Heart left ventricle (tissue), 16 donors: ENCODE measurements around the gene ACTR3C. TPM values are rescaled to one million over a fixed set of nuclear protein-coding genes. Genes with fewer than 3 reads are reported as not detected.

Experiments used
- ATAC-seq, 4 donors: fragments of 200-7000 bp; cut with Tn5 transposase; one replicate each; pipeline ENCODE4 v1.9.1; 2020 to 2022; ENCODE audit warnings: moderate library complexity in 4 of 4, mild to moderate bottlenecking in 3 of 4, moderate number of reproducible peaks in 1 of 4
- DNase-seq, 5 donors: peaks; one replicate each; pipeline ENCODE4 v3.0.0-alpha.2; 2020
- H3K27ac ChIP-seq, 12 donors: fragments of 200-600 bp; sonication (generic) in 4 of 12; one replicate each; pipeline versions ENCODE4 v1.5.0 to v1.8.0; 2016 to 2022; ENCODE audit warnings: mild to moderate bottlenecking in 2 of 12
- H3K27me3 ChIP-seq, 9 donors: fragments of 200-600 bp; sonication (generic) in 2 of 9; one replicate each; pipeline versions ENCODE4 v1.5.1 to v1.8.0; 2016 to 2022; ENCODE audit warnings: mild to moderate bottlenecking in 3 of 9
- H3K36me3 ChIP-seq, 9 donors: fragments of 200-600 bp; sonication (generic) in 2 of 9; one replicate each; pipeline versions ENCODE4 v1.5.0 to v1.8.0; 2018 to 2022; ENCODE audit warnings: mild to moderate bottlenecking in 2 of 9
- H3K4me1 ChIP-seq, 12 donors: fragments of 200-600 bp; sonication (generic) in 4 of 12; one replicate each; pipeline versions ENCODE4 v1.5.0 to v1.8.0; 2016 to 2022; ENCODE audit warnings: mild to moderate bottlenecking in 3 of 12
- H3K4me3 ChIP-seq, 12 donors: fragments of 200-600 bp; sonication (generic) in 4 of 12; one replicate each; pipeline versions ENCODE4 v1.5.0 to v1.8.0; 2017 to 2022; ENCODE audit warnings: mild to moderate bottlenecking in 9 of 12, moderate library complexity in 4 of 12
- H3K9me3 ChIP-seq, 12 donors: fragments of 200-600 bp; sonication (generic) in 4 of 12; one replicate each; pipeline versions ENCODE4 v1.5.0 to v1.8.0; 2016 to 2022; ENCODE audit warnings: mild to moderate bottlenecking in 1 of 12
- CTCF ChIP-seq, 12 donors: fragments of 200-600 bp; sonication (generic) in 4 of 12; IDR thresholded peaks; one replicate each; pipeline versions ENCODE4 v1.5.0 to v1.8.0; 2018 to 2022; ENCODE audit warnings: antibody characterized with exemption in 12 of 12, mild to moderate bottlenecking in 5 of 12
- POLR2A ChIP-seq, 2 donors: fragments of 450-650 bp; IDR thresholded peaks; one replicate each; pipeline ENCODE4 v1.6.1; 2017; ENCODE audit warnings: antibody characterized with exemption in 2 of 2, mild to moderate bottlenecking in 2 of 2, moderate library complexity in 2 of 2
- WGBS, 4 donors: extraction: QIAGEN DNeasy Blood & Tissue Kit in 2 of 4; methylation state at CpG; one replicate each; pipeline versions ENCODE4 v1.1.5 to v1.1.7; 2013 to 2018; 5-methylcytosine and 5-hydroxymethylcytosine counted together
- intact Hi-C, 10 donors: fragments of 100-400 bp; cut with DNase I; formaldehyde crosslinking; loops; one replicate each; pipeline versions ENCODE4 v1.11.1 to v1.14.2; 2022
- polyA plus RNA-seq, 2 donors: library from polyadenylated mRNA; stranded (reverse); fragments of 200-250 nt; gene quantifications; one replicate each; pipeline ENCODE4 v1.2.3, GENCODE V29; 2013
- total RNA-seq, 9 donors: library from RNA; depleted of rRNA in 2 of 9; stranded (reverse); fragments of >200 nt in 2 of 9; fragmentation: NEBNext Ultra II Directional in 3 of 9; extraction: Animal tissue kit (Norgen Biotek cat#: 25700) in 3 of 9; gene quantifications; one replicate each; pipeline versions ENCODE4 v1.1.0 to v1.2.4, GENCODE V29; 2016 to 2023
- donor health status: ischemic (EF 13 %, LVEDD 7.1; RV severe dilation, severe dysfunction).
- donor health status: healthy with polysubstance abuse.
- donor health status: DM: no; HTN: yes; CAD: no.
- donor health status: DM: no; HTN: no; CAD: no.
- donor health status: ischemic (EF 25% LVEDD 6.9; RV normal size, moderate dysfunction).
- donor health status: ischemic (EF 25% LVEDD 5.7; RV mildly dilated, moderate dysfunction).
- donor health status: healthy.
- donor health status: DM: yes; HTN: yes; CAD: no.
- donor health status: ischemic (EF 35%, LVEDD 5.7; RV mildly dilated, moderate dysfunction).
- donor health status: nonischemic (EF 11% LVEDD 7.7; RV severe dilation, severe dysfunction).
- donor health status: DM: yes; HTN: yes; CAD: no.
- donor health status: PGD.
- donor health status: ischemic (EF 29% LVEDD 5.4; RV normal size, mild dysfunction).
- donor health status: nonischemic (EF 23%, LVEDD 6.1; RV moderate dilation, normal function).

ACTR3C gene
- total and polyA plus RNA-seq, 11 donors = 1.6 to 5.9 (median 3.7) TPM

- Histone ChIP-seq H3K36me3 (no peaks in the 10 kb centered on the region), H3K27me3 (peaks cover 0 to 42% (median 7%) of the 10 kb centered on the region in 9 donors), H3K4me3 (peak overlapping the region; percentile 8 to 65 (median 48)), H3K9me3 (peaks cover 0 to 10% (median 2%) of the 10 kb centered on the region in 12 donors), H3K4me1 (peaks cover 0 to 27% (median 12%) of the 10 kb centered on the region in 12 donors), H3K27ac (peak overlapping the region in 6 of 12 donors; percentile 0 to 93 (median 46))
- WGBS, 4 donors = 19 to 46% (median 26%) methylated on average over 20 to 29 of the region's 29 CpGs
- peak in 1 of 4 donors; percentile 6 for ATAC-seq
- TF ChIP-seq CTCF (IDR thresholded peaks at IDR 0.05) (no peak), POLR2A (IDR thresholded peaks at IDR 0.05) (no peak)
- DNase-seq = no peak
- intact Hi-C loops = no loop called here
Measured at GRCh38 chr7:150340875-150341262, 17.5 kb upstream of the ACTR3C start.

- TF ChIP-seq POLR2A (IDR thresholded peaks at IDR 0.05) (no peak), CTCF (IDR thresholded peaks at IDR 0.05) (no peak)
- peaks cover 0 to 27% (median 12%) of the 10 kb centered on the region in 12 donors for H3K4me1 ChIP-seq
- H3K36me3 ChIP-seq = no peaks in the 10 kb centered on the region
- peak overlapping the region; percentile 8 to 65 (median 48) for H3K4me3 ChIP-seq
- DNase-seq (peak in 2 of 5 donors; percentile 53 to 75), ATAC-seq (peak; percentile 53 to 68 (median 64))
- WGBS, 4 donors = 12 to 22% (median 14%) methylated on average over 20 to 39 of the region's 39 CpGs
- intact Hi-C loops = no loop called here
- H3K9me3 ChIP-seq = peaks cover 0 to 10% (median 2%) of the 10 kb centered on the region in 12 donors
- peaks cover 0 to 42% (median 7%) of the 10 kb centered on the region in 9 donors for H3K27me3 ChIP-seq
- peak overlapping the region in 6 of 12 donors; percentile 0 to 93 (median 26) for H3K27ac ChIP-seq
Measured at GRCh38 chr7:150340024-150340749, 16.8 kb upstream of the ACTR3C start.

- Histone ChIP-seq H3K4me1 (peaks cover 0 to 27% (median 12%) of the 10 kb centered on the region in 12 donors), H3K4me3 (peak overlapping the region in 4 of 12 donors; percentile 48 to 65 (median 64)), H3K27me3 (peaks cover 0 to 42% (median 7%) of the 10 kb centered on the region in 9 donors), H3K36me3 (no peaks in the 10 kb centered on the region), H3K27ac (peak overlapping the region in 1 of 12 donors; percentile 93), H3K9me3 (peaks cover 0 to 8% (median under 1%) of the 10 kb centered on the region in 12 donors)
- ATAC-seq (no peak), DNase-seq (no peak)
- intact Hi-C loops = no loop called here
- TF ChIP-seq CTCF (IDR thresholded peaks at IDR 0.05) (no peak), POLR2A (IDR thresholded peaks at IDR 0.05) (no peak)
- WGBS, 4 donors = 70 to 75% (median 73%) methylated on average over 8 to 9 of the region's 9 CpGs
Measured at GRCh38 chr7:150339409-150339809, 16.1 kb upstream of the ACTR3C start.

GRCh38 chr7:150338166-150338829, 15.0 kb upstream of the ACTR3C start:
- Histone ChIP-seq H3K27ac (peak overlapping the region in 1 of 12 donors; percentile 47), H3K36me3 (no peaks in the 10 kb centered on the region), H3K27me3 (peaks cover 0 to 38% (median 7%) of the 10 kb centered on the region in 9 donors), H3K4me3 (no peak overlapping the region), H3K9me3 (no peaks in the 10 kb centered on the region), H3K4me1 (peaks cover 0 to 27% (median 12%) of the 10 kb centered on the region in 12 donors)
- ATAC-seq (no peak), DNase-seq (peak in 1 of 5 donors; percentile 54)
- intact Hi-C loops = no loop called here
- no peak for TF ChIP-seq POLR2A (IDR thresholded peaks at IDR 0.05)
- no peak for TF ChIP-seq CTCF (IDR thresholded peaks at IDR 0.05)
- WGBS, 4 donors = 75 to 85% (median 83%) methylated on average over 7 to 11 of the region's 11 CpGs
